HS-5 (cell line): ENCODE data around the gene DYNC1I2.

Experiments used
- DNase-seq: peaks from one replicate; pipeline ENCODE4 v3.0.0-alpha.2; 2012; ENCODE audit warnings: low read depth

DYNC1I2 gene

DNA sequence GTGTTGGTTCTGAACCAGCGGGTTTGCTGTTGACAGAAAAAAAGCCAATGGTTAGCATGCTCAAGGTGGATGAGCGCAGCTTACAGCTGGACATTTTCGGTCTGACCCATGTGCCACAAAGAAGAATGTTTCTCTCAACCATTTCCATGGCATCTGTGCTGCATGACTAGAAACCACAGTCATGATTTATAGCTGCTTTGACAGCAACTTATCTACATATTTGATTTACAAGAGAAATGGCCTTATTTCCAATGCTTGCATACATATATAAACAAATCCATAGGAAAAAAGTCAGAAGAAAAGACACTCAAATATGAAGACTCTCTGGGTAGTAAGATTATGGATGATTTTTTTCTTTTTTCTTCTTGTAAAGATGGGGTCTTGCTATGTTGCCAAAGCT lies 98.2 kb downstream of the DYNC1I2 start:
- DNase-seq, result no peak

DNA sequence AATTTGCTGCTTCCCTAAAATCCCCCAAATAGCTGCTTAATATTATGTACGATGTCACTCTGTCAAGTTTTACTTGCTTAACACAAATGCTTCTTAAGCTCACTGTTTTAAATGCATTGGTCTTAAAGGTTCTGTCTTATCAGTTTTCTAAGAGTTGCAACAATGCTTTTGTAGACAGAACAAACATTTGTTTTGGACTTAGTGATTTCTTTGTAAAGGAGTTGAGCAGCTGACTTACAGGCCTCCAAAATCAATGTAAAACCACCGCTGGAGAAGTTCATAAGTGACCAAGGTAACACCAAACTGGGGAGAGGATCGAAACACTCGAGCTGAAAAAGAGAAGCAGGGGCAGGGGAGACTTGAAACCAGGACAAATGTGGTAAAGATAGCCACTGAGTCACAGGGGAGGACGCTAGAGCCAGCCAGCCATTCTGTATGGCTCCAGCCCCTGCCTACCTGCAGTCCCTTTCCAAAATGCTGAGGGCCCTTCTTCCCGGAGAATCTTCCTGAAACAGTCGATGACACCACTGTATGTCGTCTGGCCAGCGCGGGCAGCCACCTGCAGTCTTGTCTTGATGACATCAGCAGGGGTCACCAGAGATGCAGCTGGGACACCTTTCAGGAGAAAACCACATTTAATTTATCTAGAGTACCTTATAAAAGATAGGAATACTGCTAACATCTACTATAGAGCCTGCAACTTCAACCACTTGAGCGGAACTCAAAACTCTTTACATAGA lies 100.2 kb downstream of the DYNC1I2 start:
- no peak for DNase-seq

DNA sequence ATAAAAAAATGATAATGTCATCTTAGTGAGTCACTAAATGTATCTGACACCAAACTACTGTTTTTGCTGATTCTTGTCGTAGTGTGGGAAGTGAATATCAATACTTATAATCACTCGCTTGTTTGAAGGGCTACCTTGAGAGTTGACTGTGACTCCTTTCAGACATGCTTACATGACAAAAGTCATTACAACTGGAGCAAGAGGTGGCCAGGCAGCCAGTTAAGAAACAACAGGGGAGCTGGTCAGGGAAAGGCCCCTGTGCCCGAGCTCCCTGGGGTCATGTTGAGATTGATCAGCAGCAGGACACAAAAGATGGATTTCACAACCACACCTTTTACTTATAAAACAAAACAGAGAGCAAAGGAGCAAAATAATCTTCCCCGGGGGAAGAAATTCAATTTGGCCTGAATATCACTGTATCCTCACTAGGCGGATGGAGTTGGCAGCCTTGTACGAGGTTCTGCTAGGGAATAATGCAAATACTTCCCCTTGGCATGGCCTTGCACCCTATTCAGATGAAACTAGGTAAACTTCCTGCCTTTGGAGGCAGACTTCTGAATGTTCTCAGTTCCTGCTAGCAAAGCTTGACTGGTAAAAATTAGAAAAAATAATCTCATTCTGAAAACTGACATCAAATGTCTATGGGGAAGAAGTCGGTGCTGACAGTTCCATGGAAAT lies 101.2 kb downstream of the DYNC1I2 start:
- no peak for DNase-seq

DNA sequence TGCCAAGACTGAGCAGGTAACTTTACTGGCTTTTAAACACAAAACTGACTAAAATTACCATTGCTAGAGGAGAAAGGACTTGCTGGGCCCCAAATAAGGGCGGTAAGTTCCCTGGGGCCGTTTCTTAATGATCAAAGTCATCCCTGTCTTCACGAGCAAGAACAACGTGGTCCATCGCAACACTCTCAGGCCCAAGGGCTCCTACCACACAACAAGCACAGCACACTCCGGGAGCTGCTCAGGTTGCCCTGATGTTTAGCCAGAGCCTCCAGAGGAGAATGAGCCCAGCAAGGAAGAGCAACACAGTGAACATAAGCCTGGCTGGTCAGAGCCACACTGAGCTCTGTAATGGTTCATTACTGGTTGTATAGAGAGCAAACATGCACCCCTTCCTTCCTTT lies 102.7 kb downstream of the DYNC1I2 start:
- no peak for DNase-seq

DNA sequence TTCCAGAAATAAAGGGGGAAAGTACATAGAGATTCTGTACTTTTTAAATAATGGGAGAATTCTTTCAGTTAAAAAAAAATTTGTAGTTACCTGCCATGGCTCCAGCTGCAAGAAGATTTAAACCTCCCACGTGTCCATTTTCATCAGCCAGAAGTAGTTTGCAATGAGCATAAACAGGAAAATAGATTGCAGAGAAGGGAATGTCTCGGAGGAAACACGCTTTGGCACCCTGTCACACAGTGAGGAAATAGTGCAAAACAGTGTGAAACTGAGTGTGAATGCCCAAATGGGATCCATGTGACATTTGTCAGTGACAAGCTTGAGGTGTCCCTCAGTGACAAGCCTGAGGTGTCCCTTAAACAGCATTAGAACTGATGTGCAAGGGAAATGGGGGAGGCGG lies 104.1 kb downstream of the DYNC1I2 start:
- DNase-seq, result no peak

DNA sequence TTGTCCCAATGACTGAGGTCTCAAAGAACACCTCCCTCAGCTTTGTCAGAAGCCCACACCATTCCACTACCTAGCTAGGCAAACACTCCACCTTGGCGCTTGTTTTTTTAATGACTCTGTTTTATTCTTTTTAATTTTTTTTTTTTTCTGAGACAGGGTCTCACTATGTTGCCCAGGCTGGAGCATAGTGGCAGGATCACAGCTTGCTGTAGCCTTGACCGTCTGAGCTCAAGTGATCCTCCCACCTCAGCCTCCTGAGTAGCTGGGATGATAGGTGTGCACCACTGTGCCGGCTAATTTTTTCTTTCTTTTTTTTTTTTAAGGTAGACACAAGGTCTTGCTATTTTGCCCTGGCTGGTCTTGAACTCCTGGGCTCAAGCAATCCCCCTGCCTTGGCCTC lies 104.9 kb downstream of the DYNC1I2 start:
- no peak for DNase-seq

DNA sequence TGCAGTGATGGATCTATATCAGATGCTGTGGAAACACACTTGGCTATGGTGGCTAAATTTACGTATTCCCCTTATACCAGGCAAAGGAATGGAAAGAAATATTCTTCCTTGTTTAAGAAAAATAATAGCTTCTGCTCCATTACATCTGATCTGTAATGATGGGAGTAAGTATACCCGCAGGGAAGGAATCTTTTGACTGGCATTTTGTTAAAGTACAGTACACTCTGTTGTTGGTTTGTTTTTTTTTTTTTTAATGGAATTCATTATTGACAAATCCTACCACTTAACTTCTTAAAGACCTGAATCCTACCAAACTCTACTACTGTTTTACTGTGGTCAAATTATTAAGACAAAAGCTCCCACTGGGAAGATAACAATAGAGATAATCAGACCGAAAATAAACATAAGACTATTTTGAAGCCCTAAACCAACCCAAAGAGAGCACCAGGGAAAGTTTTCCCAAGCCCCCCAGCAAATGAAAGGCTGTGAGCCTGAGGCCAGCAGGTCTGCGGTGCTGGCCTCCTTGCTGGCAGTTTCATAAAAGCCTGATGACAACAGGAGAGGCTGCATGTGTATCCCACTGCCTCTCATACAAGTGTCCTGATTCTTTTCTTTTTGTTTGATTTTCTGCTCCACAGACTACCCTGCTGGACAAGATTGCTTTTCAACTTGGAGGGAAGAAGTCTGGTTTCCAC lies 105.8 kb downstream of the DYNC1I2 start:
- no peak for DNase-seq

DNA sequence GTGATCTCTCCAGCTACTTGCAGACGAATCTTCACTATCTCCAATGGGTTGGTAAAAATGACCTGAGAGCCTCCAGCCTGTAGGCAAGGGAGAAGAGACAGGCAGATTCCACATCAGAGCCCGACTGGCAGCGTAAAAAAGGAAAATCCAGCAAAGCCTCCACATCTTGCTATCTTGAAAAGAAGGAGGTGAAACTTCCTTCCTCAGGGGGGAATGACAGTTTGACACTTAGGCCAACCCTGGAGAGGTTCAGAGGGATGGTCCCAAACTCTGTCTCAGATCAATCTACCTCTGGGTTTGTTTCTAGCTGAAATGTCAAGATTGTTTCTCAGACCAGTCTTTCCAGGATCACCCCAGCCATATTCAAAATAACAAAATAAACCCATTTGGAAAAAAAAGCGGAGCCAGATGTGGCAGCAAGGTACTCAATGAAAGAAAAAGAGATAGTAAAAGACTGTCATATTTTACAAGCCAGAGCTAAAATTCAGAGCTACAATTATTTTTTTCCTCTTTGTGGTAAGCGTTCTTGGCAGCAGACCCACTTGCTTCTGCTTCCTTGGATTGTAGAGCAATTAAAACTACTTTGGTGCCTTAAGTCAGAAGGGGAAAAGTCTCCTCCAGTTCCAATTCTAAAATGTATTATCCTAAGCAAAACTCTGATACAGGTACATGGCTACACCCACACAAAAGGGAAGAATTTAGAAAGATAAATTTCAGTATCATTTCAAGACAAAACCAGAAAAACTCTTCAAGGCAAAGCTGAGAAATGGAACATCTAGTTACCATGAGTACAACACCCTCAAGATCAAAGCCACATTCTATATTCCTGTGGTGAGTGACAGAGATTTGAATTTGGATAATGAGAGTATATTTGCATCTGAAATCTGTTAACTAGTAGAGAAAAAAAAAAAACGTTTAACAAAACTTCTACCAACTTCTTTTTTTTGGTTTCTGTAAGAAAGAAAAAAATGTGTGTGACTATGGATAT lies 106.7 kb downstream of the DYNC1I2 start:
- no peak for DNase-seq

DNA sequence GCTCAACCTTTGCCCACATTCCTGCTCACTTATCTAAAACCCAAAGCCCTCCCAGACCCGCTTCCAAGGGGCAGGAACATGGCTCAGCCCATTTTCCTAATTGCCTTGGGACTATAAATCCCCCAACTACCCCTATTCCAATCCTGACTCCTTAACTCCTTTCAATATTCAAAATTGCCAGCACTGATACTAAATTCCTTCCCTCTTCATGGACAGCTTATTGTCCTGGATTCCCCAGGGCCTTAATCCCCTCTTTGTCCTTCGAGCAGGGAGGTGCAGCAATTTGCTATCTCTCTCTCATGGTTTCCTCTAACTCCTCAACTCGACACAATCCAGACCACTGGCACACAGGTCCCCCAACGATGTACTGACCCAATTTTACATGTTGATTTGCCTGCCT lies 107.6 kb downstream of the DYNC1I2 start:
- DNase-seq, result no peak
